ENCODE data around the gene GABPB2. TPM values are rescaled to one million over a fixed set of nuclear protein-coding genes. Genes with fewer than 3 reads are reported as not detected.

Gene GABPB2
- total and polyA plus RNA-seq, 2 donors from 2014 or later, result 4.7 to 20.5 TPM

DNA sequence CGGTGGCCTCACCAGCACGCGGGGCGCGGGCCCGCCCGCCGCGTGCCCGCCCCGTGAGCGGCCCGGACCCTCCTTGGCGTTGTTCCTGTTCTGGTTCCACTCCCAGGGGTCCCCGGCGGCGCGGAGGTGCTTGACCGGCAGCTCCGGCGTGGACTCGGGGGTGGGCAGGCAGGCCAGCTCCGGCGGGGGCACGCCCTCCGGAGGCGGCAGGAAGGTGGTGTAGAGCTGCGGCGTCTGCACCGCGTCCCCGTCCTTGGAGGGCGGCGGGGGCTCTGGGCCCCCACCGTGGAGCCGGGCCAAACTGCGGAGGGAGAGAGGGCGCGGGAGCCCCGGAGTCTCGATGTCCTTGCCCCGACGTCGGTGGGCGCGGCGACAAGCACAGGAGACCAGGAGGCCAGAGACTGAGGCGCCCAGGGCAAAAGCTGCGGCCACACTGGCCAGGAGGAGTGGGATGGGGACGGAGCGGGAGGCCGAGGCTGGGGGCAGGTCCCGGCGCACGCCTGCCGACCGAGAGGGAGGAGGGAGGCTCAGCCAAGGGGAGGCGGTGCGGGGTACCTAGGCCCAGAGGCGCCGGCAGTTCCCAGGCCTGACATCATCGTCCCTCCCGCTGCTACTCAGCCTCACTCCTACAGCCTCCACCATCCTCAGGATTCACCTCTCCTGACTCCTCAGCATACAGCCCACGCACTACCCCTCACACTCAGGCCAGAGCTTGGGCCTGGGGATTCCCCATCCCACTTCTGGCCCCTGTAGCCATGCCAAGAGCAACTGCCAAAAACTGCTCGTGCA, 62.7 kb downstream of the GABPB2 start:
- no peaks in the 10 kb centered on the region for H3K9me3 ChIP-seq (ENCODE audit: control insufficient read depth in 2 of 3, insufficient read depth in 1 of 3, low read length in 3 of 3)
- peaks cover 0 to 4% (median 0%) of the 10 kb centered on the region in 3 donors for H3K4me1 ChIP-seq (ENCODE audit: control insufficient read depth in 2 of 3, insufficient read depth in 2 of 3, low read depth in 1 of 3, low read length in 3 of 3)
- FAIRE-seq (no peak), DNase-seq (peak in 3 of 5 donors; percentile 12 to 80 (median 24))
- no peak overlapping the region for H3K9ac ChIP-seq (ENCODE audit: low read length in 3 of 3)
- no peaks in the 10 kb centered on the region for H3K27me3 ChIP-seq (ENCODE audit: control insufficient read depth, insufficient read depth, low read length)
- H3K36me3 ChIP-seq (ENCODE audit: control insufficient read depth in 2 of 3, insufficient read depth in 3 of 3, low read length in 3 of 3), result peaks cover 0 to 24% (median 2%) of the 10 kb centered on the region in 3 donors
- H3K4me3 ChIP-seq (ENCODE audit: low read length in 3 of 3), result no peak overlapping the region
- H3K27ac ChIP-seq (ENCODE audit: low read depth in 2 of 2, low read length in 2 of 2), result no peak overlapping the region
- intact Hi-C loops (cut with DNase I), result no loop called here
- no peak for TF ChIP-seq CTCF (IDR thresholded peaks at IDR 0.05; ENCODE audit: borderline replicate concordance, extremely low read depth, insufficient read depth)

DNA sequence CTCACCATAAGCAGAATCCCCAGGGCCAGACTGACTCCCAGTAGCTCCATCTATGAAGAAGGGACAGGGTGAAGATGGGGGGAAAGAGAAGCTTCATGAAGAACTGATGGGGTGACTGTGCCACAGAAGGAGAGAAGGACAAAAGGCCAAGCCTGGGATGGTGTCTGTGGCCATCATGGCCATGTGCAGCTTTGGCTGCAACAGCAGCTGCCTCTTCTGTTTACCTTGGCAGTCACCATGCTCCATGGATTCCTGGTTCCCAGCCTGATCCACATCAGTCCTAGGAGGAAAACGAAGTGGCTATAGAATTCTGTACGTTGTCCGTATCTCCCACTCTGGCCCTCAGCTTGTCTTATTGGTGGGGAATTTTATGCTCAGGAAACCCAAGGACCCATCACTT, 63.8 kb downstream of the GABPB2 start:
- Histone ChIP-seq H3K27ac (ENCODE audit: low read depth in 2 of 2, low read length in 2 of 2) (no peak overlapping the region), H3K36me3 (ENCODE audit: control insufficient read depth in 2 of 3, insufficient read depth in 3 of 3, low read length in 3 of 3) (peaks cover 0 to 24% (median 2%) of the 10 kb centered on the region in 3 donors), H3K27me3 (ENCODE audit: control insufficient read depth, insufficient read depth, low read length) (no peaks in the 10 kb centered on the region), H3K4me1 (ENCODE audit: control insufficient read depth in 2 of 3, insufficient read depth in 2 of 3, low read depth in 1 of 3, low read length in 3 of 3) (peaks cover 0 to 4% (median 0%) of the 10 kb centered on the region in 3 donors), H3K4me3 (ENCODE audit: low read length in 3 of 3) (no peak overlapping the region), H3K9ac (ENCODE audit: low read length in 3 of 3) (no peak overlapping the region), H3K9me3 (ENCODE audit: control insufficient read depth in 2 of 3, insufficient read depth in 1 of 3, low read length in 3 of 3) (no peaks in the 10 kb centered on the region)
- DNase-seq (peak in 1 of 5 donors; percentile 8), FAIRE-seq (no peak)
- intact Hi-C loops (cut with DNase I), result no loop called here
- TF ChIP-seq CTCF (IDR thresholded peaks at IDR 0.05; ENCODE audit: borderline replicate concordance, extremely low read depth, insufficient read depth), result no peak

DNA sequence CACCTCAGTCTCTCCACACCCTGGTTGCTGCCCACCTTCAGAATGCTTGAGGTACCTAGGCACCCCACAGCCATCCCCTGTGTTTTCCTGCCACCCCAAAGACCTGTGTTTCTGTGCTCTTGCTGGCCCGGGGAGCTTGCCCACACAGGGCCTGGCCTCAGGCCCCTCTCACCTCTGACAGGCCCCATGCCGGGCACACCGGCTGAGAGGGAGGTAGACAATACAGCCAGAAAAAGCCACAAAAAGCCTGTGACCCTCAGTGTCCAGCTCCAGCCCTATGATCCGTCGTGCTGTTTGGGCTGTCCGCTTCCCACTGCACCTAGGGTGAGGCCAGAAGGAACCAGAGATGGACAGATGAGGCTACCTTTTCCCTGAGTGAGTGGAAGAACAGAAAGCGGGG, 64.4 kb downstream of the GABPB2 start:
- Histone ChIP-seq H3K9me3 (ENCODE audit: control insufficient read depth in 2 of 3, insufficient read depth in 1 of 3, low read length in 3 of 3) (no peaks in the 10 kb centered on the region), H3K9ac (ENCODE audit: low read length in 3 of 3) (no peak overlapping the region), H3K27ac (ENCODE audit: low read depth in 2 of 2, low read length in 2 of 2) (no peak overlapping the region), H3K27me3 (ENCODE audit: control insufficient read depth, insufficient read depth, low read length) (no peaks in the 10 kb centered on the region), H3K4me3 (ENCODE audit: low read length in 3 of 3) (no peak overlapping the region), H3K36me3 (ENCODE audit: control insufficient read depth in 2 of 3, insufficient read depth in 3 of 3, low read length in 3 of 3) (peaks cover 0 to 24% (median 3%) of the 10 kb centered on the region in 3 donors), H3K4me1 (ENCODE audit: control insufficient read depth in 2 of 3, insufficient read depth in 2 of 3, low read depth in 1 of 3, low read length in 3 of 3) (peaks cover 0 to 4% (median 0%) of the 10 kb centered on the region in 3 donors)
- TF ChIP-seq CTCF (IDR thresholded peaks at IDR 0.05; ENCODE audit: borderline replicate concordance, extremely low read depth, insufficient read depth), result no peak
- intact Hi-C loops (cut with DNase I), result no loop called here
- FAIRE-seq (no peak), DNase-seq (no peak)

Measured in kidney (tissue), 14 donors.